Measurements from ENCODE around the gene DUSP5. TPM values are rescaled to one million over a fixed set of nuclear protein-coding genes. Genes with fewer than 3 reads are reported as not detected.
A peak's percentile ranks its signal among the peaks of the same experiment; 100 is the strongest.

DUSP5 gene
- total and polyA plus RNA-seq, 2 of the 4 experiments (the other 2 are of a cell fraction), result 42.1 to 48.1 TPM

- Histone ChIP-seq H3K4ac (ENCODE audit: low read depth, low read length) (peak overlapping the region; percentile 78), H3K79me1 (ENCODE audit: low read depth in 1 of 2, low read length in 2 of 2) (peaks cover 0 to 30% of the 10 kb centered on the region in 2 experiments; a peak in 2 of 4 replicates), H3K18ac (ENCODE audit: low read depth, low read length) (no peak overlapping the region), H2AK9ac (replicated peaks; ENCODE audit: low read depth, low read length, poor library complexity) (peak overlapping the region; percentile 80), H2BK120ac (ENCODE audit: low read depth, low read length) (peak overlapping the region; percentile 39; the same call in 1 of the 2 replicates), H2BK15ac (ENCODE audit: low read depth, low read length) (peak overlapping the region; percentile 80; the same call in 2 of the 3 replicates), H3K14ac (replicated peaks; ENCODE audit: low read depth, low read length) (peak overlapping the region; percentile 10; the same call in 1 of the 2 replicates), H2BK20ac (ENCODE audit: low read depth, low read length) (peak overlapping the region; percentile 32), H3K27me3 (ENCODE audit: control insufficient read depth, insufficient read depth, low read length) (no peaks in the 10 kb centered on the region), H2AK5ac (ENCODE audit: low read depth, low read length) (peak overlapping the region; percentile 87), H3K4me2 (ENCODE audit: low read depth, low read length) (peak overlapping the region; percentile 23), H4K20me1 (ENCODE audit: insufficient read depth, low read length) (no peaks in the 10 kb centered on the region), H4K8ac (ENCODE audit: low read depth in 2 of 2, low read length in 2 of 2) (peak overlapping the region; percentile 54 to 63; a peak in 2 of 4 replicates), H3K27ac (ENCODE audit: insufficient read depth, low read length) (no peak overlapping the region; the same call in 1 of the 2 replicates), H4K91ac (ENCODE audit: insufficient read depth, low read depth, low read length) (peak overlapping the region; percentile 84; the same call in 1 of the 2 replicates), H3K56ac (ENCODE audit: extremely low read depth, insufficient read depth, low read length) (no peak overlapping the region; the same call in 1 of the 2 replicates), H3K9ac (ENCODE audit: low read depth, low read length) (no peak overlapping the region), H3K4me3 (ENCODE audit: insufficient read depth, low read depth, low read length) (peak overlapping the region; percentile 9; the same call in 1 of the 2 replicates), H3K36me3 (ENCODE audit: control insufficient read depth, insufficient read depth, low read length) (no peaks in the 10 kb centered on the region), H3K4me1 (ENCODE audit: control insufficient read depth, insufficient read depth, low read length) (peaks cover 15% of the 10 kb centered on the region), H3K23ac (ENCODE audit: low read depth, low read length) (no peak overlapping the region), H3K9me1 (ENCODE audit: insufficient read depth, low read length) (peaks cover 36% of the 10 kb centered on the region), H2BK5ac (ENCODE audit: low read depth, low read length, poor library complexity, severe bottlenecking) (no peak overlapping the region), H4K5ac (ENCODE audit: low read depth, low read length) (no peak overlapping the region), H2AFZ (replicated peaks; ENCODE audit: low read length, poor library complexity) (peak overlapping the region; percentile 94), H3K9me3 (ENCODE audit: control insufficient read depth, insufficient read depth, low read length) (no peaks in the 10 kb centered on the region)
- ATAC-seq (ENCODE audit: low read depth), result peak; percentile 79
- no TSS peak for BruUV-seq (replicated peaks)
- DNase-seq, result no peak
- no peak for TF ChIP-seq BHLHE40 (IDR thresholded peaks at IDR 0.05; ENCODE audit: low read depth, low read length)
- peak; percentile 52 for TF ChIP-seq POLR2A (IDR thresholded peaks at IDR 0.05; ENCODE audit: low read depth, low read length)
- TF ChIP-seq ELK1 (IDR thresholded peaks at IDR 0.05; ENCODE audit: borderline replicate concordance, low read depth, low read length), result no peak
- TF ChIP-seq, protein P1, sequence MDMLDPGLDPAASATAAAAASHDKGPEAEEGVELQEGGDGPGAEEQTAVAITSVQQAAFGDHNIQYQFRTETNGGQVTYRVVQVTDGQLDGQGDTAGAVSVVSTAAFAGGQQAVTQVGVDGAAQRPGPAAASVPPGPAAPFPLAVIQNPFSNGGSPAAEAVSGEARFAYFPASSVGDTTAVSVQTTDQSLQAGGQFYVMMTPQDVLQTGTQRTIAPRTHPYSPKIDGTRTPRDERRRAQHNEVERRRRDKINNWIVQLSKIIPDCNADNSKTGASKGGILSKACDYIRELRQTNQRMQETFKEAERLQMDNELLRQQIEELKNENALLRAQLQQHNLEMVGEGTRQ (IDR thresholded peaks at IDR 0.05; ENCODE audit: low read depth, low read length), result peak; percentile 5; the same call in 1 of the 2 replicates
- peak; percentile 48; the same call in 1 of the 2 replicates for TF ChIP-seq MAZ (IDR thresholded peaks at IDR 0.05; ENCODE audit: borderline replicate concordance, low read depth, low read length)
- TF ChIP-seq CEBPB (IDR thresholded peaks at IDR 0.05; ENCODE audit: low read depth, low read length), result peak; percentile 89
- CTCF ChIA-PET, result no interaction called here
- in situ Hi-C loops (cut with MboI; ENCODE audit: low sequenced_read_pairs), result no loop called here
- dilution Hi-C loops (cut with HindIII; ENCODE audit: low sequenced_read_pairs, unreplicated experiment), result no loop called here
- WGBS, 2 experiments (ENCODE audit: extremely low coverage in 2 of 2, insufficient read length in 1 of 2), result 5% methylated on average over 22 of the region's 35 CpGs; no CpG with 5 or more reads in 1 of the 2 experiments
- POLR2A ChIA-PET (ENCODE audit: unreplicated experiment), result no interaction called here
- intact Hi-C loops (cut with micrococcal nuclease), result no loop called here
These were observed 32.6 kb downstream of the DUSP5 start for GRCh38 chr10:110530131-110530831.
